ENCODE results near the gene MMP12. TPM values are rescaled to one million over a fixed set of nuclear protein-coding genes. Genes with fewer than 3 reads are reported as not detected.

MMP12 gene
- 0.07 to 0.11 TPM (median 0.10 TPM) in 4 of 5 replicates, not detected in the other for total RNA-seq (2022; extraction: Qiagen RNA extraction)

DNA sequence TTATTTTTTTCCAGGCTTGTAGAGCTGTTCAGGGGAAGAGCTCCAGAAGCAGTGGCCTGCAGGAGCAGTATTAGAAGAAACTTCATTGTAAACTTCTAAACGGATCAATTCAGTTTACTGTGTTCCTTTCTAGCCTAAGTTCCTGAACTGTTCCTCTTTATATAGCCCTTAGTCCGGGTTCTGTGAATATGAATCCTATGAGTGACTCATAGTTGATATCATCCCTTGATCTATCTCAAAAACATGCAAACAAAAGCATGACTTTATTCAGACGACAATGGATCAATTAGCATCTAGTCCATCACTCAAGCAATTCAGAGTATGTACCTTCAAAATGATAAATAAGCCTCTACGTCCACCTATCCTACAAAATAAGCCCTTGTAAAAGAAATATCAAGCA is at the start of gene MMP12:
Gene MMP12, minus strand, starts transcription at position 131 of the 400 bp plus-strand sequence. Its CDS starts 45 bp downstream, at position 86.

GRCh38 chr11:102843489-102843888 is 31.3 kb downstream of the MMP12 start, which contains the start of gene MMP3:
Gene MMP3, minus strand, starts transcription at chr11:102843609. Its CDS starts 63 bp downstream, at chr11:102843546.

Other genes with a start within 250 kb of the MMP12 start
- not detected in 5 replicates for gene MMP20, start 249.7 kb downstream of the MMP12 start, total RNA-seq (2022; extraction: Qiagen RNA extraction)
- not detected in 5 replicates for gene MMP27, start 169.2 kb downstream of the MMP12 start, total RNA-seq (2022; extraction: Qiagen RNA extraction)
- not detected in 5 replicates for gene MMP8, start 150.0 kb downstream of the MMP12 start, total RNA-seq (2022; extraction: Qiagen RNA extraction)
- gene MMP10, start 94.4 kb downstream of the MMP12 start, total RNA-seq (2022; extraction: Qiagen RNA extraction), result 0.60 to 1.1 TPM (median 0.91 TPM) in 5 replicates
- gene MMP1, start 76.8 kb downstream of the MMP12 start, total RNA-seq (2022; extraction: Qiagen RNA extraction), result 0.42 to 1.1 TPM (median 0.79 TPM) in 5 replicates
- 0.13 to 0.48 TPM in 2 of 5 replicates, not detected in the others for gene MMP3, start 31.4 kb downstream of the MMP12 start, total RNA-seq (2022; extraction: Qiagen RNA extraction)
- not detected in 5 replicates for gene MMP13, start 80.8 kb upstream of the MMP12 start, total RNA-seq (2022; extraction: Qiagen RNA extraction)
- gene DCUN1D5, start 217.2 kb upstream of the MMP12 start, total RNA-seq (2022; extraction: Qiagen RNA extraction), result 59.8 to 67.3 TPM (median 63.2 TPM) in 5 replicates
- gene DYNC2H1, start 234.4 kb upstream of the MMP12 start, total RNA-seq (2022; extraction: Qiagen RNA extraction), result 5.3 to 6.7 TPM (median 6.2 TPM) in 5 replicates